ENCODE results near the gene PLA2G10. TPM values are rescaled to one million over a fixed set of nuclear protein-coding genes. Genes with fewer than 3 reads are reported as not detected.
A peak's percentile ranks its signal among the peaks of the same experiment; 100 is the strongest.

Gene PLA2G10
- total and polyA plus RNA-seq, 9 of the 15 experiments (the other 6 are each of a cell fraction or from before 2014, with no cell fraction given), result not detected

DNA sequence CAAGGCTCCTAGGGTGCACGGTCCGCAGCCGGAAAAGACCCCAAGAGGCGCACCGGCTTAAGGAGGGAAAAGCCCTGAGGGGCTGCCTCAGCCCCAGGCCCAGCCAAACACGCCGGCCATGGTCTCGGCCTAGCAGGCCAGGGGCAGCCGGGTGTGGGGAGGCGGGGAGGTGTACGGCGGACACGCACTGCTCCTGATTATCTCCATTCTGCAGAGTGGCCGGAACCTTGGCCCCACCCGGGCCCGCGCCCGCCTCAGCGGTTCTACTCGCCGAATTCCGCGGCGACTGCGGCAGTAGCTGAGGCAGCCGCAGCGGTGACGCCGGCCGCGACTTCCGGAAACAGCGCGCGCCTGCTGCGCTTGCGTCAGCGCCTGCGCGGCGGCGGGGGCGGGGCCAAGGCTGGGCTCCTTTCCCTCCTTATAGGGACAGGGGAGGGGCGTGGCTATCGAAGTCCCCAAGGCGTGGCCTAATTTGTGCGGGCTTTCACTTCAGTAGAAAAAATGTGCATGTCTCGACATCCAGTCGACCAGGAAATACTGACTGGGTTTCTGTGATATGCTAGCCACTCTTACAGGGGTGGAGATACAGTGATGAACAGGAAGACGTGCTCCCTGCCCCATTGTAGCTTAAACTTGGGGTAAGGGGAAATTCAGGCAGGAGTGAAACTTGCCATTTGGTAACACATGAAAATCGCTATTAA, 64.0 kb downstream of the PLA2G10 start, which contains the start of gene PARN (continued):
- TF ChIP-seq, protein P1, sequence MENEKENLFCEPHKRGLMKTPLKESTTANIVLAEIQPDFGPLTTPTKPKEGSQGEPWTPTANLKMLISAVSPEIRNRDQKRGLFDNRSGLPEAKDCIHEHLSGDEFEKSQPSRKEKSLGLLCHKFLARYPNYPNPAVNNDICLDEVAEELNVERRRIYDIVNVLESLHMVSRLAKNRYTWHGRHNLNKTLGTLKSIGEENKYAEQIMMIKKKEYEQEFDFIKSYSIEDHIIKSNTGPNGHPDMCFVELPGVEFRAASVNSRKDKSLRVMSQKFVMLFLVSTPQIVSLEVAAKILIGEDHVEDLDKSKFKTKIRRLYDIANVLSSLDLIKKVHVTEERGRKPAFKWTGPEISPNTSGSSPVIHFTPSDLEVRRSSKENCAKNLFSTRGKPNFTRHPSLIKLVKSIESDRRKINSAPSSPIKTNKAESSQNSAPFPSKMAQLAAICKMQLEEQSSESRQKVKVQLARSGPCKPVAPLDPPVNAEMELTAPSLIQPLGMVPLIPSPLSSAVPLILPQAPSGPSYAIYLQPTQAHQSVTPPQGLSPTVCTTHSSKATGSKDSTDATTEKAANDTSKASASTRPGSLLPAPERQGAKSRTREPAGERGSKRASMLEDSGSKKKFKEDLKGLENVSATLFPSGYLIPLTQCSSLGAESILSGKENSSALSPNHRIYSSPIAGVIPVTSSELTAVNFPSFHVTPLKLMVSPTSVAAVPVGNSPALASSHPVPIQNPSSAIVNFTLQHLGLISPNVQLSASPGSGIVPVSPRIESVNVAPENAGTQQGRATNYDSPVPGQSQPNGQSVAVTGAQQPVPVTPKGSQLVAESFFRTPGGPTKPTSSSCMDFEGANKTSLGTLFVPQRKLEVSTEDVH (IDR thresholded peaks at IDR 0.05; ENCODE audit: low read depth, partially characterized antibody), result peak; percentile 12
- TF ChIP-seq CREM (IDR thresholded peaks at IDR 0.05; ENCODE audit: low read depth) (peak; percentile 90), EP300 (IDR thresholded peaks at IDR 0.05; ENCODE audit: low read length) (peak; percentile 51), ZC3H4 (CRISPR knock-in tag; IDR thresholded peaks at IDR 0.05; ENCODE audit: borderline replicate concordance) (no peak), CGGBP1 (CRISPR knock-in tag; IDR thresholded peaks at IDR 0.05) (peak; percentile 91; the same call in 1 of the 2 replicates), SAP30 (IDR thresholded peaks at IDR 0.05; ENCODE audit: borderline replicate concordance, insufficient read depth, low read depth, low read length, poor library complexity, severe bottlenecking) (peak; percentile 79), EGR1 (conservative IDR thresholded peaks at IDR 0.05) (peak; percentile 50), PHF21A (IDR thresholded peaks at IDR 0.05; ENCODE audit: borderline replicate concordance, low read depth) (no peak), CHD1 (IDR thresholded peaks at IDR 0.05; ENCODE audit: low read length) (no peak), ZNF263 (CRISPR knock-in tag; IDR thresholded peaks at IDR 0.05; ENCODE audit: borderline replicate concordance) (peak; percentile 55), ZSCAN29 (IDR thresholded peaks at IDR 0.05) (0 out of 2 replicates have a peak, but pooled peaks have one; percentile 45), FOXK1 (CRISPR knock-in tag; IDR thresholded peaks at IDR 0.05; ENCODE audit: borderline replicate concordance) (peak; percentile 48; the same call in 1 of the 2 replicates), SMAD4 (CRISPR knock-in tag; conservative IDR thresholded peaks at IDR 0.05) (peak; percentile 24; the same call in 1 of the 2 replicates), POLR2H (tag; IDR thresholded peaks at IDR 0.05; ENCODE audit: low read depth) (peak; percentile 96), HDAC1 (IDR thresholded peaks at IDR 0.05) (peak in 1 of 2 experiments; percentile 69; a peak in 2 of 4 replicates), KLF13 (tag; IDR thresholded peaks at IDR 0.05; ENCODE audit: borderline replicate concordance, low read depth) (no peak), RHOXF2B (CRISPR knock-in tag; conservative IDR thresholded peaks at IDR 0.05) (no peak)
- TF ChIP-seq, protein P2, sequence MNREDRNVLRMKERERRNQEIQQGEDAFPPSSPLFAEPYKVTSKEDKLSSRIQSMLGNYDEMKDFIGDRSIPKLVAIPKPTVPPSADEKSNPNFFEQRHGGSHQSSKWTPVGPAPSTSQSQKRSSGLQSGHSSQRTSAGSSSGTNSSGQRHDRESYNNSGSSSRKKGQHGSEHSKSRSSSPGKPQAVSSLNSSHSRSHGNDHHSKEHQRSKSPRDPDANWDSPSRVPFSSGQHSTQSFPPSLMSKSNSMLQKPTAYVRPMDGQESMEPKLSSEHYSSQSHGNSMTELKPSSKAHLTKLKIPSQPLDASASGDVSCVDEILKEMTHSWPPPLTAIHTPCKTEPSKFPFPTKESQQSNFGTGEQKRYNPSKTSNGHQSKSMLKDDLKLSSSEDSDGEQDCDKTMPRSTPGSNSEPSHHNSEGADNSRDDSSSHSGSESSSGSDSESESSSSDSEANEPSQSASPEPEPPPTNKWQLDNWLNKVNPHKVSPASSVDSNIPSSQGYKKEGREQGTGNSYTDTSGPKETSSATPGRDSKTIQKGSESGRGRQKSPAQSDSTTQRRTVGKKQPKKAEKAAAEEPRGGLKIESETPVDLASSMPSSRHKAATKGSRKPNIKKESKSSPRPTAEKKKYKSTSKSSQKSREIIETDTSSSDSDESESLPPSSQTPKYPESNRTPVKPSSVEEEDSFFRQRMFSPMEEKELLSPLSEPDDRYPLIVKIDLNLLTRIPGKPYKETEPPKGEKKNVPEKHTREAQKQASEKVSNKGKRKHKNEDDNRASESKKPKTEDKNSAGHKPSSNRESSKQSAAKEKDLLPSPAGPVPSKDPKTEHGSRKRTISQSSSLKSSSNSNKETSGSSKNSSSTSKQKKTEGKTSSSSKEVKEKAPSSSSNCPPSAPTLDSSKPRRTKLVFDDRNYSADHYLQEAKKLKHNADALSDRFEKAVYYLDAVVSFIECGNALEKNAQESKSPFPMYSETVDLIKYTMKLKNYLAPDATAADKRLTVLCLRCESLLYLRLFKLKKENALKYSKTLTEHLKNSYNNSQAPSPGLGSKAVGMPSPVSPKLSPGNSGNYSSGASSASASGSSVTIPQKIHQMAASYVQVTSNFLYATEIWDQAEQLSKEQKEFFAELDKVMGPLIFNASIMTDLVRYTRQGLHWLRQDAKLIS (CRISPR knock-in tag; IDR thresholded peaks at IDR 0.05), result peak; percentile 94
- TF ChIP-seq, protein P3, sequence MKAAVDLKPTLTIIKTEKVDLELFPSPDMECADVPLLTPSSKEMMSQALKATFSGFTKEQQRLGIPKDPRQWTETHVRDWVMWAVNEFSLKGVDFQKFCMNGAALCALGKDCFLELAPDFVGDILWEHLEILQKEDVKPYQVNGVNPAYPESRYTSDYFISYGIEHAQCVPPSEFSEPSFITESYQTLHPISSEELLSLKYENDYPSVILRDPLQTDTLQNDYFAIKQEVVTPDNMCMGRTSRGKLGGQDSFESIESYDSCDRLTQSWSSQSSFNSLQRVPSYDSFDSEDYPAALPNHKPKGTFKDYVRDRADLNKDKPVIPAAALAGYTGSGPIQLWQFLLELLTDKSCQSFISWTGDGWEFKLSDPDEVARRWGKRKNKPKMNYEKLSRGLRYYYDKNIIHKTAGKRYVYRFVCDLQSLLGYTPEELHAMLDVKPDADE (conservative IDR thresholded peaks at IDR 0.05; ENCODE audit: control insufficient read depth, low read depth, low read length), result peak; percentile 61
